IPS-NIHi7 (cell line): ENCODE measurements around the gene LMCD1.

Experiments
- DNase-seq: peaks from one replicate; pipeline ENCODE4 v3.0.0; 2012; ENCODE audit warnings: mixed read lengths; ENCODE audit errors: extremely low spot score

Gene LMCD1

GRCh38 chr3:8584661-8585060, 83.0 kb downstream of the LMCD1 start:
- DNase-seq: no peak

DNA sequence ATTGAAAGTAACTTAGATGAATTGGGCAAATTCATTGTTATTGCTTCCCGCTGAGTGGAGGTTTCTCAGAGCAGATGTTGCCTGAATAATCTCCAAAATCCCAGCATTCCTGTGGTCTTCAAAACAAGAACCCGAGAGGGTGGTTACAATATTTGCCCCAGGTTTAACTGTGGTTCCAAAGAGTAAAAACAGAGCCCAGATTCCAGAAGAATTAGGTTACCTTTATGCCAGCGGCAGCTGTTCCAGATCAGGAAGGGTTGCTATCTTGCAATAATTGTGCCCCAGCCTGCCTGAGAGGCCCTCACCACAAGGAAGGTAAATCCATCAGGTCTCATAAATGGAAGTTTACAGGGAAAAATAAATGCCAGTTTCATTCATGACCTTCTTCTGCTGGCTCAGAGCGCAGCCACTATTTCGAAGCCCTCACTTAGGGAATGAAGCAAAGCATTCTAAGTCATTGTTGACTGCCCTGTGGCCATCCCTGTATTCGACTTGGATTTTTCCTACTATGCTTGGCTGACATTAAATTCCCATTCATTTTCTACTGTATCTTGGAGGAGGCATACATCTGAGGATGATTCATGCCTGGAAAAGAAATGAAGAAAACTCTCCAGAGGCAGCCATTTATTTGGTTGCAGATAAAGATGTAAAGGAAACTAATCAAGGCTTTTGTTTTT, 88.4 kb downstream of the LMCD1 start:
- no peak for DNase-seq

DNA sequence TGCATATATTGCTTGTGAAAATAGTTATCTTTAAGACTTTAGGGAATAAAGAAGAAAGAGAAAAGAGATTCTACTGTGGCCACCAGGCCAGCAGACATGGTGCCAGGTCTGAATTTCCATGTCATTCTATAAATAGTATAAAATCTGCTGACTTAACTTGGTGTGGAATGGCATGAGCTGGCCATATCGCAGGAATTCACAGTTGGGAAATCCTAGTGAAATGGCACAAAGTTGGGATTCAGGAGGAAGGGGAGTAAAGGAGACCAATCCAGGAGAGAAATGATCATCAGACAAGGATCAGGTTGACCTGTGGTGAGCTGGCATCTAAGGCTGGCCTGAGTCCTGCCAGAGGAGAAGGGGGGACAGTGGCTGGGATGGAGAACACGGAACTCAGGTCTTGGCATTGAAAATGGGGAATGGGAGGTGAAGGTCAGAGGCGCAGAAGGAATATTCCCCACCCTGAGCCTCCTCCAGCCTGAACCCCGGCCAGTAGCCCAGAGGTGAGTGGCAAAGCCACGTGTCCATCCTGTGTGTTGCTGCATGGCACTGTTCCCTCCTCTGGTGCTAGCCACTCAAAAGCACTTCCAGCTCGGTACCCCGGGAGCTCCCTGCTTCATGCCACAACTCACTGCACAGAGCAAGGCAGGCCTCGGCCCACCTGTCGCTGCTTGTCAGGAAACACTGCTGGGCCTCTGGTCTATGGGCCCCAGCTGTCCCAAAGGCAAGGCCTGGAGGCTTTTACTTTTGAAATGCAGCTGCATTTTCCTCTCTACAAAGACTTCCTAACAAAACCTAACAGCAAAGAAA, 91.6 kb downstream of the LMCD1 start:
- DNase-seq: no peak

DNA sequence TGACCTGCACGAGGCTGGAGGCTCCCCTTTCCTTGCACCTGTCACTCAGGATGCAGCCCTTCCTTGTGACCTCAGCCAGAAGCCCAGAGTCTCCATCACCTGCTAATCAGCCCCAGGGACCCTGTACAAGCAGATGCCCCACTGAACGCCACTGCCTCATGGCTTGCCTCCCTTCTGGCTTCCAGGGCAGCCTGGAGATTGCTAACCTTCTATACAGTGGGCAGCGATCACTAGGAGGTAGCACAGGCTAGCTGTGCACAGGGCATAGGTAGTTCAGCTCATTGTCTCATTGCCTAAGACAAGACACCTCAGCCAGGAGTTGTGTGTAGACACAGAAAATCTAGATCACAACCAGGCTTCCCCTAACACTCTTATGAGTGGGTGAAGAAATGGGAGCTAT, 93.6 kb downstream of the LMCD1 start:
- DNase-seq: no peak

GRCh38 chr3:8595695-8596115, 94.1 kb downstream of the LMCD1 start:
- DNase-seq: no peak

DNA sequence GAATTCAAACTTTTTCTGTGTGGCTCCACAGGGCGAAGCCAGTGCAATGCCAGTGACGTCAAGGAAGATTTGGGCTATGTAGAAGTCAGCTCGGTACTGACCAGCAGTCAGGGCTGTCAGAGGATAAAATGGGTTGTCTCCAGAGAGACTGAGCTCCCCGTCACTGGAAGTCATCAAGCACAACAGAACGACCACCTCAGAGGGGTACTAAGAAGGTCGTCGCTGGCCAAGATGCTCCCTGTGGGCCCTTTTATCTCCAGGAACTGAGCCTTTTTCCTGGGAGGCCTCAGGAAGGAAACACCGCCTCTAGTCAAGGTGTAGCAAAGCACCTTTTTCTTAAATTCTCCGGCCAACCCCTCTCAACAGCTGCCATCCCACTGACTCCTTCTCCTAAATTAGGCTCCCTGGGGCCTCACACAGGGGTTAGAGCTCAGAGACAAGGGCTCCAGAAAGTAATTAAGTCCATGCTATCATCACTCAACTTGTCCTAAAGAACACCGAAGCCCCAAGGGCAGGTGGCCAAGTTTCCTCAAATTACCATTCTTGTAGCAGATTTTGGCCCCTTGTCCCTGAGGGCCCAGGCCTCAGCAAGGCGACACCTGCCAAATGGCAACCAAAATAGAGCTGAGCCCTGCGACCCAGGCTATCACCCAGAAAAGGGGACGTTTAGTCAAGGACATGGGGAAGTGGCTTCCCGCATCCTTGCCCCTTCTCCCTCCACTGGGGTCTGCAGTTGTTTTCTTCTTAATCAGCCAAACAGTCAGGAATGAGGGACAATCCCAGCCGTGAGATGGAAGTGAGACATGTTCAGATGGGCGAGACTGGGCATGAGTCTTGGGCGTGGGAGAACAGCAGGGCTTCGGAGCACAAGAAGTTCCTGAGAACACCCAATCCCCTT, 94.9 kb downstream of the LMCD1 start:
- no peak for DNase-seq

- DNase-seq: no peak
Measured at GRCh38 chr3:8597219-8597853, 95.7 kb downstream of the LMCD1 start.

DNA sequence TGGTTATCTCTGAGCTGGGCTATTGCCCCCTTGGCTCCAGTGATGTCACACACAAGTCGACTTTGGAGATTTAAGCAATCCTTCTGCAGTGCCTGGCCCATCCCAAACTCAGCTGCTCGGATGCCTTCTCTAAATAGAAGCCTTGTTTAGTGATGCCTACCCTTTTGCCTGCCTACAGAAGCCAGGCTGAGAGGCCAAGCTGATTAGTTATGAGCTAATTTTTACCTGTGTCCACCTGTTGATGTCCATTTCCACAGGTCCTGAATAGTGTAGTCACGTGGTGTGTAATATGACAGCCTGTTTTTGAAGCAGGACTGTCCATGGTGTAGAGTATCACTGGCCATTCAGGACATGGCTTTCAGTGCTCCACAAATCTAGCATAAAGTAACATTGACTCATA, 97.5 kb downstream of the LMCD1 start:
- DNase-seq: no peak

DNA sequence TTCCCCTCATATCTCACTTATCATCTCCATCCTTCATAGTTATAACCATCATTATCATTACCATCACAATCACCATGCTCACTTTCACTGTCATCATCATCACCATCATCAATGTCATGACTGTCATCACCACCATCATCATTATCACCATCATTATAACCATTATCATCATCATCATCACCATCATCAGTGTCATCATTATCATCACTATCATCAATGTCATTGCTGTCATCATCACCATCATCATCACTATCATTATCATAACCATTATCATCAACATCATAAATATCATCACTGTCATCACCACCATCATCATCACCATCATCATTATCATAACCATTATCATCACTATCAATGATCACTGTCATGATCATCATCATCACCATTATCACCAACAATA, 98.8 kb downstream of the LMCD1 start:
- no peak for DNase-seq

- DNase-seq: no peak
Measured at GRCh38 chr3:8603115-8603710, 101.6 kb downstream of the LMCD1 start.

- no peak for DNase-seq
Measured at GRCh38 chr3:8604006-8604405, 102.4 kb downstream of the LMCD1 start.

DNA sequence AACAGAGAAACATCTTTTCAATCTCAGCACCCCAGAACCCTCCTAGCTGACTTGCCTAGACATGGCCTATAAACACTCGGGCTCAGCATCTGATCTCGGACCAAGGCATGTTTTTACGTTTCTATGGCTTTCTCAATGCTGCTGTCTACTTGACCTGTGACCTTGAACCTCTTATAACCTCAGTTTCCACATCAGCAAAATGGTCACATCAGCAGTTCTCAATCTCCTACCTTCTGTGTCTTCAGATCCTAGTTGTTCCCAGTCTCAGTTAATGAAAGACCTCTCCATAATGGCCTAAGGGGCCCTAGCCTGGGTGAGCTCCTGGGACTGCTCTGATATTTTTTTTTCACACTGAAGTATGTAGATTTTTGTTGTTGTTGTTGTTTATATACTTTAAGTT, 103.4 kb downstream of the LMCD1 start:
- no peak for DNase-seq

GRCh38 chr3:8606701-8607231, 105.1 kb downstream of the LMCD1 start:
- DNase-seq: no peak

DNA sequence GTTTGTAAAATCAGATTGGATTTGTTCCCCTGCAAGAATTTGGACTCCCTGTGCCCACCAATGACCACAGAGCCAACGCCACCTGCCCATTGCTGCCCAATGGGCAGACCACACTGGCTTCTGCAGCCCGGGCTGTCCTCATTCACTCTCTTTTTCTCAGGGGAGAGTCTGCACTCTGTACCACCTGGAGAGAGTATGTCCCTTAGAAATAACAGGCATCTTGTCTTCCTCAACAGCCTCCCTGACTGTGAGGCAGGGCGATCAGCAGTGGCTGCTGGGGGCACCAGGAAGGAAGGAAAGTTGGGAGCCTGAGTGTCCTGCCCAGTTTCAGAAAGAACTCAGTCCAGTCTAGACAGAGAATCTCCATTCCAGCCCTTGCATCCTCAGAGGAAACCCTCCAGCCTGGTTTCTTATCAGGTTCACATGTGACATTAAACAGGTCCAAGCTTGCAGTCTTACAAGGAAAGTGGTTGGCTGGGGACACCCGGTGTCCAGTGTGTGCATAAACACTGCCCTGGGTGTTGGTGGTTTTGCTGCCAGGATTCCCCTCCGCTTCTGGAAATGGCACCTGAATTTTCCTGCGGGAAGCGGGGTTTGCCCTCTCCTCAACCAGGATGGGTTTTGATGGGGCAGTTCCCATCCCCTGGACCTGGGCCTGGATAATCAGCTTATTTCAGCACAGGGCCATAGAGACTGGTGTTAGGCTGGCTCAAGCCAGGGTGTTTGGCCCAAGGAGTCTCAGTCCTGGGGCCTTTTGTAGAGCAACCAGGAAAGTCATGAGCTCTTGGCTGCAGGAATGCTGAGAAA, 105.8 kb downstream of the LMCD1 start:
- DNase-seq: peak; percentile 61

DNA sequence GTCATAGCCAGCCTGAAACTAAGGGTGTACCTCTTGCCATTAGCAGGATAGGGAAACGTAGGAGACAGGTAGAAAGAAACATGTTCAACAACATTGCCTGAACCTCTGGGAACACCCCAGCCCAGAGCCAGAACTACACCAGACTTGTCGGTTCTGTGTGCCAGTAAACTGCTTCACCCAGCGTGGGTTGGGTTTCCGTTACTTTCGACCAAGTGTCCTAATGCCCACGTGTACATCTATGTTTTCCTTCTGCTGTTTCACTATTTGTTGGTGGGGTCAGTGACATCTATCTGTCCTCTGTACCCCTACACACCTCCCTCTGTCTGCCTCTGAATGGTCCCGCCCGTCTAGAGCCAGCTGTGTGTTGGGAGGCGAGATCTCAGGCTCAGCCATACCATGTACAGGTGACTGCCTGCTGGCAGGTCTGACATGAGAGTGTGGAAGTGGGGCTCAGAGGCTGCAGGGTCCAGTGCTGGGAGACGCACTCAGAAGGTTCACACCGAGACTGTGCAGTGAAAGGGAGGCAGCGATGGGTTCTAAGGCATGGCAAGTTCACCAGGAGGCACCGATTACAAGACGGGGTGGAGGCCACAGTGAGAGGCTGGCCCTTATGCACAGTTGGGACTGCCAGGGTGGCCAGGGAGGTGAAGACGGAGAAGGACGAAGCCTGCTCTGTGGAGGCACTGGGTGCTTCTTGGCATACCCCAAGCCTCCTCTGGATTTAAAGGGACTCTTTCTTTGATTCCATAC, 106.6 kb downstream of the LMCD1 start:
- no peak for DNase-seq

- DNase-seq: no peak
Measured at GRCh38 chr3:8608791-8609467, 107.3 kb downstream of the LMCD1 start.

DNA sequence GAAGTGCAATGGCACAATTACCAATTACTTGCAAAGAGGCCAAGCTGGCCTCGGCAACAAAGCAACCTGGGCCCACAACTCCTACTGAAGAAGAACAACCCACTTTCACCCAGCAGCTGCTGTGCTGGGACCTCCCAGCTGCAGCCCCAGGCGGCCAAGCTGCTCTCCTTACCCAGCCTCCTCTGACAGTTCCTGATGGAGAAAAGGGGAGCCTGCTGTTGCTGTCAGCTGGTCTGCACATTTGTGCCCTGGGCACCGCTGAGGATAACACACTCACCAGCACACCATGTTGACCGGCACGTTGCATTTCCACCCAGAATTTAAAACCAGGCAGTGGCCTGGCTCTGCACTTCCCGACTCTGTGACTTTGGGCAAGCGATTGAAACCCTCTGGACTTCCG, 109.3 kb downstream of the LMCD1 start:
- no peak for DNase-seq

- no peak for DNase-seq
Measured at GRCh38 chr3:8617921-8618320, 116.3 kb downstream of the LMCD1 start.

- no peak for DNase-seq
Measured at GRCh38 chr3:8618950-8619349, 117.3 kb downstream of the LMCD1 start.
